AG10803 (cell line): ENCODE data around the gene TP63.

Experiments used
- DNase-seq: peaks from one replicate; pipeline ENCODE4 v3.0.0; 2010; ENCODE audit warnings: low read depth
- H3K4me3 ChIP-seq: 2 replicates; pipeline ENCODE4 v1.5.1; 2011; ENCODE audit warnings: mild to moderate bottlenecking, low read length, control low read depth
- CTCF ChIP-seq: conservative IDR thresholded peaks from 2 replicates; pipeline ENCODE4 v1.5.1; 2011; ENCODE audit warnings: mild to moderate bottlenecking, low read length, control low read depth, inconsistent platforms

TP63 gene

GRCh38 chr3:189635339-189635738, 4.2 kb downstream of the TP63 start:
- TF ChIP-seq CTCF: no peak
- H3K4me3 ChIP-seq: no peak overlapping the region
- DNase-seq: no peak

GRCh38 chr3:189636048-189636447, 4.9 kb downstream of the TP63 start:
- no peak for DNase-seq
- no peak overlapping the region for H3K4me3 ChIP-seq
- no peak for TF ChIP-seq CTCF

GRCh38 chr3:189637750-189638149, 6.6 kb downstream of the TP63 start:
- no peak for TF ChIP-seq CTCF
- no peak overlapping the region for H3K4me3 ChIP-seq
- DNase-seq: no peak

- TF ChIP-seq CTCF: no peak
- no peak for DNase-seq
- H3K4me3 ChIP-seq: no peak overlapping the region
Measured at GRCh38 chr3:189638276-189639031, 7.3 kb downstream of the TP63 start.

DNA sequence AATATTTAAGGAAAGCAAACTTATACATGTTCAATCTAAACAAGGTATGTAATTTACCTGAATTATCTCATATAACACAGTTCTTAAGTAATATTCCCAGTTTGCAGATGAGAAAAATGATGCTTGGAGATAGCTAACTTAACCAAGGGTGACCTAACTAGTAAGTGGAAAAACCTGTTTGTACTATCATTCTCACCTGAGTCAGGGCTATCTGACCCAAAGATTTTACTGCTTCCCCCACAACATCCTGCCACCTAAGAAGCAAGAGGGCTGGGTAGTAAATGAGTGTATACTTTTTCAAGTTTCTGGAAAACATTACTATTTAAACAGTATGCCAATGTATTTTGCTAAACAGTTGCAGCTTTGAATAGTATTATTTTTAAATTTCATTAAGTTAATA, 10.6 kb downstream of the TP63 start:
- TF ChIP-seq CTCF: no peak
- DNase-seq: no peak
- H3K4me3 ChIP-seq: no peak overlapping the region

- no peak for TF ChIP-seq CTCF
- DNase-seq: no peak
- no peak overlapping the region for H3K4me3 ChIP-seq
Measured at GRCh38 chr3:189646853-189647542, 15.8 kb downstream of the TP63 start.

DNA sequence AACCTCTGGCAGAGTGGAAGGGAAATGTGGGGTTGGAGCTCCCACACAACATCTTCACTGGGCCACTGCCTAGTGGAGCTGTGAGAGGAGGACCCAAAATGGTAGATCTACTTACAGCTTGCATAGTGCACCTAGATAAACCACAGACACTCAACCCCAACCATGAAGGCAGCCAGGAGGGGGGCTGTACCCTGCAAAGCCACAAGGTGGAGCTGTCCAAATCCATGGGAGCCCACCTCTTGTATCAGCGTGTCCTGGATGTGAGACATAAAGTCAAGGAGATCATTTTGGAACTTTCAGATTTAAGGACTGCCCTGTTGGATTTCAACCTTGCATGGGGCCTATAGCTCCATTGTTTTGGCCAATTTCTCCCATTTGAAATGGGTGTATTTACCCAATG, 20.9 kb downstream of the TP63 start:
- no peak overlapping the region for H3K4me3 ChIP-seq
- TF ChIP-seq CTCF: peak; percentile 51
- DNase-seq: peak; percentile 14
